Erythroblast (primary cell): ENCODE measurements around the gene OPRD1.
"Not testable (repeated sequence)": the region's sequence is repeated elsewhere in the genome, so short reads cannot be mapped to it uniquely, and the experiment has no call there.

Source experiments
- DNase-seq, 2 experiments: peaks; one replicate each; lab custom pipeline; 2025; lab: John Stamatoyannopoulos, UW
- GATA1 ChIP-seq: IDR thresholded peaks from 2 replicates; pipeline ENCODE4 v1.6.1; 2011; ENCODE audit warnings: low read depth, mild to moderate bottlenecking, control low read depth, low read length, moderate library complexity
- POLR2A ChIP-seq: IDR thresholded peaks from 2 replicates; pipeline ENCODE4 v1.6.1; 2011; ENCODE audit warnings: mild to moderate bottlenecking, low read length

OPRD1 gene

GRCh38 chr1:28812669-28813468, 899 bp downstream of the OPRD1 start:
- DNase-seq, result no peak
- no peak for TF ChIP-seq POLR2A
- no peak for TF ChIP-seq GATA1

GRCh38 chr1:28813931-28814465, 2.0 kb downstream of the OPRD1 start:
- DNase-seq, result no peak

DNA sequence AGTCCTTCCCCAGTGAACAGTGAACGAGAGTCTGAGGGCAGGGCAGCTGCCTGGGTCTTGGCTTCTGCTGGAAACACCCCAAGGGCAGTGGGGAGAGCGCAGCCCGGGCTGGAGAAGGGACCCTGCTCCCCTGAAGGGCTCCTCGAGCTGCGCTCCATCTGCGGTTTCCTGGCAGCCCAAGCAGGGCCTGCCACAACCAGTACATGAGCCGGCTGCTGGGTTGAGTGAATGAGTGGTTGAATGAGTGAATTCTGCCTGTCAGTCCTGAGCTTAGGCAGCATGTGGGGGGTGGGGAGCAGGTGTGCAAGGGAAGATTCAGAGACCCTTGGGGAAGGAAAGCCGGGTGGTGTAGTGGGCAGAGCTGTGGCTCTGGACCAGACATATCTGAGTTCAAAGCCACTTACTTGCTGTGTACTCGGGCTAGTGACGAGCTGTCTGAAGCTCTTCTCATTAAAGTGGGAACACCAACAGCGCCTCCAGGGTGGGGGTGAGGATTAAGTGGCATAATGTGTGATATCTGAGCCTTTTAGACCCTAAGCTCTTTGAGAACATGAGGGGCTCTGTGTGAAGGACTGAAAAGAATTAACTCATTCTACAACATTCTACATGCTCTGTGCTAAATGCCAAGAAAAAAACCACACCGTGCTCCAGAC, 3.7 kb downstream of the OPRD1 start:
- TF ChIP-seq POLR2A (no peak), GATA1 (no peak)
- no peak for DNase-seq

More at GRCh38 chr1:28813931-28814465, 2.0 kb downstream of the OPRD1 start:
- TF ChIP-seq POLR2A, result no peak
- no peak for TF ChIP-seq GATA1

DNA sequence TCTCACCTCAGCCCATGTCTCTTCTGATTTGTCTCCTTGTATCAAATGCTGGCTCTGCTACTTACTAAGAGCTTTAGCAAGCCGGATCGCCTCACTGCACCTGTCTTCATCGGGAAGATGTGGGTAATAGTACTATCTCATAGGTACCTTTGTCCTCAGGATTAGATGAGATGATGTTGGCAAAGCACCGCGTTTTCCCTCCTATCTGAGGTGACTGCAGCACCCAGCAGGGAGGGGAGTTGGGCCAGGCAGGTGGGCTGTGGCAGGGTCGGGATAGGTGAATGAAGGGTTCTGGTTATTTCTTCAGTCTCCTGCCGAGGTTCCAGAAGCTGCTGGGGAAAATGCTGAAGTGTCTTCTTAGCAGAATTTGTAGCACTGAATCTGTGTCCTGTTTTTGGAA, 5.2 kb downstream of the OPRD1 start:
- TF ChIP-seq POLR2A, result no peak
- TF ChIP-seq GATA1, result no peak
- DNase-seq, result no peak

- no peak for DNase-seq
- no peak for TF ChIP-seq GATA1
- TF ChIP-seq POLR2A, result no peak
Observed at GRCh38 chr1:28819020-28819419, 7.0 kb downstream of the OPRD1 start.

DNA sequence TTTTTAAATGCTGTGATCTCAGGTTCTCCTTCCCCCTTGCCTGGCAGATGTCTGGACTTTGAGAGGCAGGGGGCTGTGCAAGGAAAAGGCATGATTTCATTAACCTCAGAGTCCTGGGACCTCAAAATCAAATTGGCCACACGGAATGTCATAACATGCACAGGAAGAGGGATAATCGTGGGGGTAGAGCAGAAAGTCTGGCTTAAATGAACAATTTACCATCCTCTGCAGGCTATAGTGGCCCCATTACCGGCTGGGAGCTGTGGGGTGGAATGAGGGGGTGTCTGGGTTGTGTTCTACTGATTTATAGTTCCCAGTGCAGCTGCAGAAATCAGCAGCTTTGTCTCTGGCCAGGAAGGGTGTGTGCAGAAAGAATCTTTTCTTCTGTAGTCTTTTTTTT, 10.8 kb downstream of the OPRD1 start:
- TF ChIP-seq GATA1, result no peak
- no peak for TF ChIP-seq POLR2A
- DNase-seq, result no peak

DNA sequence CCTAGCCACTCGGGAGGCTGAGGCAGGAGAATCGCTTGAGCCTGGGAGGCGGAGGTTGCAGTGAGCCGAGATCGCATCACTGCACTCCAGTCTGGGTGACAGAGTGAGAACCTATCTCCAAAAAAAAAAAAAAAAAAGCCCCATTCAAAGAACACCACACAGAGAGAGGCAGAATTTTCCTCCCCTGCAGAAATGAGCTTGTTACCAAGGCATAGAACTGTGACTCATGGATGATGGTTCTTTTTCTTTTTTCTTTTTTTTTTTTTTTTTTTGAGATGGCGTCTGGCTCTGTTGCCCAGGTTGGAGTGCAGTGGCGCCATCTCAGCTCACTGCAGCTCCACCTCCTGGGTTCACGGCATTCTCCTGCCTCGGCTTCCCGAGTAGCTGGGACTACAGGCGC, 12.1 kb downstream of the OPRD1 start:
- DNase-seq, result not testable (repeated sequence)

DNA sequence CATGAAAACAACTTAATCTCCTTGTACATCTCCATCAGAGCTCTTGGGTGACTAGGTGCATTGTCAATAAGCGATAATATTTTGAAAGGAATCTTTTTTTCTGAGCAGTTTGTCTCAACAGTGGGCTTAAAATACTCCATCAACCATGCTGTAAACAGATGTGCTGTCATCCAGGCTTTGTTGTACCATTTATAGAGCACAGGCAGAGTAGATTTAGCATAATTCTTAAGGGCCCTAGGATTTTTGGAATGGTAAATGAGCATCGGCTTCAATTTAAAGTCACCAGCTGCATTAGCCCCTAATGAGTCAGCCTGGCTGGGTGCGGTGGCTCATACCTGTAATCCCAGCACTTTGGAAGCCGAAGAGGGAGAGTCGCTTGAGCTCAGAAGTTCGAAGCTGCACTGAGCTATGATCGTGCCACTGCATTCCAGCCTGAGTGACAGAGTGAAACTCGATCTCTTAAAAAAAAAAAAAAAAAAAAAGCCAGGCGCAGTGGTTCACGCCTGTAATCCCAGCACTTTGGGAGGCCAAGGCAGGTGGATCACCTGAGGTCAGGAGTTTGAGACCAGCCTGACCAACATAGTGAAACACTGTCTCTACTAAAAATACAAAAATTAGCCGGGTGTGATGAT, 16.4 kb downstream of the OPRD1 start:
- DNase-seq, result not testable (repeated sequence)

DNA sequence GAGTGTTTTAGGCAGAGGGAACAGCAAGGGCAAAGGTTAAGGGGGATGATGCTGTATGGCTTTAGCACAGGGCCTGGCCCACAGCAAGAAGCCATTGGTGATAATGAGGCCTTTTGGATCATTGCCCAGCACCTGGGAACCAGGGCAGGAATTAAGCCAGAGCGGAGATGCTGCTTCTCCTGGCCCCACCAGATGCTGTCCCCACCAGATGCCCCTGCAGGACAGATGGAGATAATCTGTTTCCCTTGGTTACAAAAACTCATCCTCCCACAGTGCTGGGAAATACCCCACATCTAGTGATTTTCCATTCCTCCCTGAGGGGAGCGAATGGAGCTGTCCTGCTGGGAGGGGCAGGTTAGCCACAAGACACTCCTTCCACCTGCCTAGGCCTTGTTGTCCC, 18.8 kb downstream of the OPRD1 start:
- no peak for DNase-seq
- no peak for TF ChIP-seq GATA1
- no peak for TF ChIP-seq POLR2A

GRCh38 chr1:28832966-28833365, 21.0 kb downstream of the OPRD1 start:
- no peak for TF ChIP-seq GATA1
- TF ChIP-seq POLR2A, result no peak
- no peak for DNase-seq

DNA sequence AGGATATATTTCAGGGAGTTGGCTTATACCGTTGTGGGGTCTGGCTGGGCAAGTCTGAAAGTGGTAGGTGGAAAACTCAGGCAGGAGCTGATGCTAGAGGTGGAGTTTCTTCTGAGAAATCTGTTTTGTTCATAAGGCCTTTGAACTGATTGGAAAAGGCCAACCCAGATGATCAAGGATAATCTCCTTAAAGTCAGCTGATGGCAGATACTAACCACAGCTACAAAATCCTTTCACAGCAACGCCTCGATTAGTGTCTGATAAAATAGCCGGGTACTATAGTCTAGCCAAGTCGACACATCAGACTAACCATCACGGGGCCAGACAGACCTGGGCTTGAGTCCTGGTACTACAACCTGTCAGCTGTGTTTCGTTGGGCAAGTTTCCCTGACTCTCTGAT, 21.4 kb downstream of the OPRD1 start:
- no peak for DNase-seq
- no peak for TF ChIP-seq POLR2A
- TF ChIP-seq GATA1, result no peak

DNA sequence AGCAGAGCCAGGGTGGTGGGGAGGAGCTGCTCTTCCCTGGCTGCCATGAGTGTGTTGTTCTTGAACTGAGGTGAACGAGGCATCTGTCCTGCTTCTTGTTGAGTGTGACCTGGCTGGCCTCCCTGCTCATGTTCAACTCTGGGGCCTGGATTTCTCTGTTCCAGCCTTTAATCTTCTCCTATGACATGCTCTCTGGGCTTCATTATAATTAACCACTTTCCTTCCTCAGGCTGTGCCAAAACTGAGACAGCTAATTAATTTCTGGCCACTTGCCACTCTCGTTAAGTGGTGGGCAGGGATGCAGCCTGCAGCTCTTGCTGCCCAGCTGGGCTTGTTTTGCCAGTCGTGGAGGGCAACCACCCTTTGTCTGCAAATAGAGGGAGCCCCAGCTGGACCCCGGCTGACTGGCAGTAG, 23.3 kb downstream of the OPRD1 start:
- TF ChIP-seq POLR2A, result no peak
- TF ChIP-seq GATA1, result no peak
- DNase-seq, result no peak

DNA sequence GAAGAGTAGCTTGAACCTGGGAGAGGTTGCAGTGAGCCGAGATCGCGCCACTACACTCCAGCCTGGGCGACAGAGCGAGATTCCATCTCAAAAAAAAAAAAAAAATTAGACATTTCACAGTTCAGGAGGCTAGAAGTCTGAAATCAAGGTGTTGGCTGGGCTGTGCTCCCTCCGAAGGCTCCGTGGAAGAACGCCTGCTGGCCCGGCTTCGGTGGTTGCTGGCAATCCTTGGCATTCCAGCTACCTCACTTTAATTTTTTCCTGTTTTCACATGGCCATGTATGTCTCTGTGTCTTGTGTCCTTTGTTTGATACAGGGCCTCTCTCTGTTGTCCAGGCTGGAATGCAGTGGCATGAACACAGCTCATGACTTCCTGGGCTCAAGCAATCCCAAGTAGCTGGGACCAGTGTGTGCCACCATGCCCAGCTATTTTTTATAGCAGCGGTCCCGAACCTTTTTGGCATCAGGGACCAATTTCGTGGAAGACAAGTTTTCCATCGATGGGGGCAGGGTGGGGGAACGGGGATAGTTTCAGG, 24.5 kb downstream of the OPRD1 start:
- TF ChIP-seq POLR2A, result no peak
- no peak for DNase-seq
